IMR-90 (cell line): Measurements from ENCODE around the gene ZNF423. TPM values are rescaled to one million over a fixed set of nuclear protein-coding genes. Genes with fewer than 3 reads are reported as not detected.

Experiments
- ATAC-seq: fragments of 200-7000 bp; cut with Tn5 transposase; 2 replicates; pipeline ENCODE4 v1.9.1; 2020; ENCODE audit warnings: low read depth, mild to moderate bottlenecking, moderate library complexity
- BruUV-seq: library from RNA; stranded (reverse); fragments of 400-500 nt; replicated peaks from 2 replicates; lab custom pipeline; 2021; lab: Mats Ljungman, UMichigan
- CTCF ChIA-PET: fragments of 300-600 bp; formaldehyde crosslinking; extraction: SDS; loops from one replicate; lab custom pipeline; 2021; ENCODE audit warnings: antibody characterized with exemption; lab: Yijun Ruan, JAX
- POLR2A ChIA-PET: fragments of 300-600 bp; sonication (Branson Sonifier 250); formaldehyde crosslinking; loops from one replicate; lab custom pipeline; 2022; ENCODE audit warnings: antibody characterized with exemption; ENCODE audit not compliant: unreplicated experiment; lab: Charles Lee
- DNase-seq: peaks from one replicate; pipeline ENCODE4 v3.0.0; 2013
- H2AFZ ChIP-seq: replicated peaks from 2 replicates; pipeline ENCODE3; 2013; ENCODE audit warnings: low read length, mild to moderate bottlenecking; ENCODE audit not compliant: poor library complexity
- H2AK5ac ChIP-seq: 2 replicates; pipeline ENCODE4 v1.6.1; 2013; ENCODE audit warnings: low read depth, low read length, inconsistent platforms
- H2AK9ac ChIP-seq: replicated peaks from 2 replicates; pipeline ENCODE3; 2013; ENCODE audit warnings: mild to moderate bottlenecking, low read depth, low read length, moderate library complexity; ENCODE audit not compliant: poor library complexity
- H2BK120ac ChIP-seq: 2 replicates; pipeline ENCODE4 v1.6.1; 2013; ENCODE audit warnings: low read depth, low read length, inconsistent platforms
- H2BK15ac ChIP-seq: 3 replicates; pipeline ENCODE4 v1.6.1; 2013; ENCODE audit warnings: low read depth, low read length, inconsistent platforms
- H2BK20ac ChIP-seq: 2 replicates; pipeline ENCODE4 v1.6.1; 2013; ENCODE audit warnings: low read depth, mild to moderate bottlenecking, inconsistent platforms, low read length, moderate library complexity
- H2BK5ac ChIP-seq: 2 replicates; pipeline ENCODE4 v1.6.1; 2013; ENCODE audit warnings: mild to moderate bottlenecking, low read depth, low read length, inconsistent platforms; ENCODE audit not compliant: poor library complexity, severe bottlenecking
- H3K14ac ChIP-seq: replicated peaks from 2 replicates; pipeline ENCODE4 v1.6.1; 2013; ENCODE audit warnings: low read depth, low read length, inconsistent platforms
- H3K18ac ChIP-seq: 2 replicates; pipeline ENCODE4 v1.6.1; 2013; ENCODE audit warnings: low read depth, low read length, control low read depth
- H3K23ac ChIP-seq: 2 replicates; pipeline ENCODE4 v1.6.1; 2013; ENCODE audit warnings: low read depth, low read length, inconsistent platforms
- H3K27ac ChIP-seq: 2 replicates; pipeline ENCODE4 v1.5.1; 2013; ENCODE audit warnings: mild to moderate bottlenecking, control low read depth, low read length; ENCODE audit not compliant: insufficient read depth
- H3K27me3 ChIP-seq: 2 replicates; pipeline ENCODE4 v1.6.1; 2013; ENCODE audit warnings: low read length; ENCODE audit not compliant: control insufficient read depth, insufficient read depth
- H3K36me3 ChIP-seq: 2 replicates; pipeline ENCODE4 v1.6.1; 2013; ENCODE audit warnings: low read length, mixed read lengths; ENCODE audit not compliant: control insufficient read depth, insufficient read depth
- H3K4ac ChIP-seq: 2 replicates; pipeline ENCODE4 v1.6.1; 2013; ENCODE audit warnings: low read depth, low read length, inconsistent platforms
- H3K4me1 ChIP-seq: 2 replicates; pipeline ENCODE4 v1.6.1; 2013; ENCODE audit warnings: low read length, mixed read lengths; ENCODE audit not compliant: control insufficient read depth, insufficient read depth
- H3K4me2 ChIP-seq: 2 replicates; pipeline ENCODE4 v1.6.1; 2013; ENCODE audit warnings: low read depth, mild to moderate bottlenecking, control low read depth, low read length, moderate library complexity
- H3K4me3 ChIP-seq: 2 replicates; pipeline ENCODE4 v1.5.1; 2013; ENCODE audit warnings: low read depth, mild to moderate bottlenecking, control low read depth, low read length, moderate library complexity; ENCODE audit not compliant: insufficient read depth
- H3K56ac ChIP-seq: 2 replicates; pipeline ENCODE4 v1.6.1; 2013; ENCODE audit warnings: low read length, inconsistent platforms; ENCODE audit not compliant: insufficient read depth; ENCODE audit errors: extremely low read depth
- H3K79me1 ChIP-seq, 2 experiments: 2 replicates each; pipeline ENCODE4 v1.6.1; 2013; ENCODE audit warnings: low read length in 2 of 2, inconsistent platforms in 1 of 2, low read depth in 1 of 2
- H3K9ac ChIP-seq: 2 replicates; pipeline ENCODE4 v1.6.1; 2013; ENCODE audit warnings: low read depth, low read length, control low read depth
- H3K9me1 ChIP-seq: 2 replicates; pipeline ENCODE4 v1.6.1; 2013; ENCODE audit warnings: low read length, inconsistent platforms; ENCODE audit not compliant: insufficient read depth
- H3K9me3 ChIP-seq: 2 replicates; pipeline ENCODE4 v1.6.1; 2013; ENCODE audit warnings: low read length; ENCODE audit not compliant: control insufficient read depth, insufficient read depth
- H4K20me1 ChIP-seq: 2 replicates; pipeline ENCODE4 v1.6.1; 2013; ENCODE audit warnings: low read length, inconsistent platforms; ENCODE audit not compliant: insufficient read depth
- H4K5ac ChIP-seq: 2 replicates; pipeline ENCODE4 v1.6.1; 2013; ENCODE audit warnings: mild to moderate bottlenecking, low read depth, low read length, control low read depth
- H4K8ac ChIP-seq, 2 experiments: 2 replicates each; pipeline ENCODE4 v1.6.1; 2013; ENCODE audit warnings: low read depth in 2 of 2, low read length in 2 of 2, control low read depth in 1 of 2, inconsistent platforms in 1 of 2
- H4K91ac ChIP-seq: 2 replicates; pipeline ENCODE4 v1.6.1; 2013; ENCODE audit warnings: low read depth, low read length, inconsistent platforms; ENCODE audit not compliant: insufficient read depth
- BHLHE40 ChIP-seq: fragments of 150-350 bp; IDR thresholded peaks from 2 replicates; pipeline ENCODE4 v1.6.1; 2016; ENCODE audit warnings: mild to moderate bottlenecking, low read depth, low read length
- CEBPB ChIP-seq: IDR thresholded peaks from 2 replicates; pipeline ENCODE4 v1.6.1; 2012; ENCODE audit warnings: low read depth, low read length, improper control_type of control experiment
- CHD1 ChIP-seq: IDR thresholded peaks from 2 replicates; pipeline ENCODE4 v1.6.1; 2012; ENCODE audit warnings: low read depth, low read length, improper control_type of control experiment
- FOS ChIP-seq: fragments of 150-350 bp; IDR thresholded peaks from 2 replicates; pipeline ENCODE4 v1.6.1; 2016; ENCODE audit warnings: low read depth, low read length
- MAFK ChIP-seq: IDR thresholded peaks from 2 replicates; pipeline ENCODE4 v1.6.1; 2012; ENCODE audit warnings: low read depth, low read length, improper control_type of control experiment
- MAZ ChIP-seq: IDR thresholded peaks from 2 replicates; pipeline ENCODE4 v1.6.1; 2012; ENCODE audit warnings: low read depth, mild to moderate bottlenecking, low read length, improper control_type of control experiment, moderate library complexity, borderline replicate concordance
- MXI1 ChIP-seq: IDR thresholded peaks from 2 replicates; pipeline ENCODE4 v1.6.1; 2012; ENCODE audit warnings: low read depth, mild to moderate bottlenecking, low read length, moderate library complexity, borderline replicate concordance
- NFE2L2 ChIP-seq: fragments of 150-350 bp; IDR thresholded peaks from 2 replicates; pipeline ENCODE4 v1.6.1; 2016; ENCODE audit warnings: low read depth, mild to moderate bottlenecking, low read length
- POLR2A ChIP-seq: IDR thresholded peaks from 2 replicates; pipeline ENCODE4 v1.6.1; 2012; ENCODE audit warnings: mild to moderate bottlenecking, low read depth, low read length
- RAD21 ChIP-seq: IDR thresholded peaks from 2 replicates; pipeline ENCODE4 v1.6.1; 2012; ENCODE audit warnings: low read length, improper control_type of control experiment
- RCOR1 ChIP-seq: IDR thresholded peaks from 2 replicates; pipeline ENCODE4 v1.6.1; 2012; ENCODE audit warnings: mild to moderate bottlenecking, low read length, improper control_type of control experiment; ENCODE audit not compliant: insufficient replicate concordance
- RFX5 ChIP-seq: IDR thresholded peaks from 2 replicates; pipeline ENCODE4 v1.8.0; 2012; ENCODE audit warnings: low read depth, mild to moderate bottlenecking, low read length, moderate library complexity
- SMC3 ChIP-seq: fragments of 150-350 bp; IDR thresholded peaks from 2 replicates; pipeline ENCODE4 v1.6.1; 2016; ENCODE audit warnings: low read depth, mild to moderate bottlenecking, antibody characterized with exemption, low read length, moderate library complexity
- WGBS, 2 experiments: methylation state at CpG; one replicate each; pipeline versions ENCODE4 v1.1.5 to v1.1.7; 2013; ENCODE audit warnings: missing lambda C conversion rate in 2 of 2; ENCODE audit not compliant: insufficient read length in 1 of 2; ENCODE audit errors: extremely low coverage in 2 of 2; 5-methylcytosine and 5-hydroxymethylcytosine counted together
- dilution Hi-C: fragments of 300-500 bp; cut with HindIII; formaldehyde crosslinking; loops from one replicate; pipeline ENCODE4 v1.14.3; 2018; ENCODE audit warnings: low sequenced_read_pairs; ENCODE audit not compliant: unreplicated experiment
- in situ Hi-C: fragments of 300-500 bp; cut with MboI; formaldehyde crosslinking; loops from 3 replicates; pipeline ENCODE4 v1.14.3; 2019; ENCODE audit warnings: low sequenced_read_pairs, inconsistent platforms, mixed read lengths
- intact Hi-C: fragments of 100-400 bp; cut with micrococcal nuclease; formaldehyde crosslinking; loops from 2 replicates; pipeline ENCODE4 v1.10.0; 2022
- polyA plus RNA-seq, 3 experiments: library from polyadenylated mRNA; depleted of rRNA; stranded (reverse); fragments of >200 nt; gene quantifications; 2 replicates each; pipeline ENCODE4 v1.2.3, GENCODE V29; 2012; ENCODE audit warnings: low replicate concordance in 1 of 3
- total RNA-seq: library from RNA; depleted of rRNA; stranded (reverse); fragments of >200 nt; gene quantifications from 2 replicates; pipeline ENCODE4 v1.2.3, GENCODE V29; 2012
- TF ChIP-seq, protein P1 (sequence below): conservative IDR thresholded peaks from 2 replicates; pipeline ENCODE4 v1.5.1; 2012; ENCODE audit warnings: mild to moderate bottlenecking, low read depth, low read length, improper control_type of control experiment
- TF ChIP-seq, protein P2 (sequence below): fragments of 150-350 bp; IDR thresholded peaks from 2 replicates; pipeline ENCODE4 v1.6.1; 2017; ENCODE audit warnings: mild to moderate bottlenecking, antibody characterized with exemption, low read length, low read depth
- TF ChIP-seq, protein P3 (sequence below): fragments of 150-350 bp; IDR thresholded peaks from 2 replicates; pipeline ENCODE4 v1.6.1; 2016; ENCODE audit warnings: low read depth, mild to moderate bottlenecking, low read length, moderate library complexity, borderline replicate concordance

The ZNF423 gene
- total and polyA plus RNA-seq, 2 of the 4 experiments (the other 2 are of a cell fraction): under 0.01 to 0.10 TPM

- intact Hi-C loops (no loop called here), in situ Hi-C loops (no loop called here), dilution Hi-C loops (no loop called here)
- no peaks in the 10 kb centered on the region for H3K9me3 ChIP-seq
- CTCF ChIA-PET: no interaction called here
- no peak for TF ChIP-seq SMC3
- no peak for TF ChIP-seq MXI1
- TF ChIP-seq, protein P1, sequence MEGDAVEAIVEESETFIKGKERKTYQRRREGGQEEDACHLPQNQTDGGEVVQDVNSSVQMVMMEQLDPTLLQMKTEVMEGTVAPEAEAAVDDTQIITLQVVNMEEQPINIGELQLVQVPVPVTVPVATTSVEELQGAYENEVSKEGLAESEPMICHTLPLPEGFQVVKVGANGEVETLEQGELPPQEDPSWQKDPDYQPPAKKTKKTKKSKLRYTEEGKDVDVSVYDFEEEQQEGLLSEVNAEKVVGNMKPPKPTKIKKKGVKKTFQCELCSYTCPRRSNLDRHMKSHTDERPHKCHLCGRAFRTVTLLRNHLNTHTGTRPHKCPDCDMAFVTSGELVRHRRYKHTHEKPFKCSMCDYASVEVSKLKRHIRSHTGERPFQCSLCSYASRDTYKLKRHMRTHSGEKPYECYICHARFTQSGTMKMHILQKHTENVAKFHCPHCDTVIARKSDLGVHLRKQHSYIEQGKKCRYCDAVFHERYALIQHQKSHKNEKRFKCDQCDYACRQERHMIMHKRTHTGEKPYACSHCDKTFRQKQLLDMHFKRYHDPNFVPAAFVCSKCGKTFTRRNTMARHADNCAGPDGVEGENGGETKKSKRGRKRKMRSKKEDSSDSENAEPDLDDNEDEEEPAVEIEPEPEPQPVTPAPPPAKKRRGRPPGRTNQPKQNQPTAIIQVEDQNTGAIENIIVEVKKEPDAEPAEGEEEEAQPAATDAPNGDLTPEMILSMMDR: no peak
- no peak for TF ChIP-seq NFE2L2
- TF ChIP-seq, protein P2, sequence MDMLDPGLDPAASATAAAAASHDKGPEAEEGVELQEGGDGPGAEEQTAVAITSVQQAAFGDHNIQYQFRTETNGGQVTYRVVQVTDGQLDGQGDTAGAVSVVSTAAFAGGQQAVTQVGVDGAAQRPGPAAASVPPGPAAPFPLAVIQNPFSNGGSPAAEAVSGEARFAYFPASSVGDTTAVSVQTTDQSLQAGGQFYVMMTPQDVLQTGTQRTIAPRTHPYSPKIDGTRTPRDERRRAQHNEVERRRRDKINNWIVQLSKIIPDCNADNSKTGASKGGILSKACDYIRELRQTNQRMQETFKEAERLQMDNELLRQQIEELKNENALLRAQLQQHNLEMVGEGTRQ: no peak
- TF ChIP-seq, protein P3, sequence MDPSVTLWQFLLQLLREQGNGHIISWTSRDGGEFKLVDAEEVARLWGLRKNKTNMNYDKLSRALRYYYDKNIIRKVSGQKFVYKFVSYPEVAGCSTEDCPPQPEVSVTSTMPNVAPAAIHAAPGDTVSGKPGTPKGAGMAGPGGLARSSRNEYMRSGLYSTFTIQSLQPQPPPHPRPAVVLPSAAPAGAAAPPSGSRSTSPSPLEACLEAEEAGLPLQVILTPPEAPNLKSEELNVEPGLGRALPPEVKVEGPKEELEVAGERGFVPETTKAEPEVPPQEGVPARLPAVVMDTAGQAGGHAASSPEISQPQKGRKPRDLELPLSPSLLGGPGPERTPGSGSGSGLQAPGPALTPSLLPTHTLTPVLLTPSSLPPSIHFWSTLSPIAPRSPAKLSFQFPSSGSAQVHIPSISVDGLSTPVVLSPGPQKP: no peak
- no peak for TF ChIP-seq RFX5
- no peak for TF ChIP-seq FOS
- TF ChIP-seq MAFK: no peak
- no peak for TF ChIP-seq MAZ
- TF ChIP-seq CHD1: no peak
- TF ChIP-seq RAD21: no peak
- no peak for TF ChIP-seq RCOR1
- no peak for TF ChIP-seq POLR2A
- TF ChIP-seq BHLHE40: no peak
- TF ChIP-seq CEBPB: no peak
- no peaks in the 10 kb centered on the region for H3K9me1 ChIP-seq
- ATAC-seq: no peak
- no peak overlapping the region for H3K4me3 ChIP-seq
- no peaks in the 10 kb centered on the region for H4K20me1 ChIP-seq
- BruUV-seq: no TSS peak
- no peak overlapping the region for H2BK120ac ChIP-seq
- no peaks in the 10 kb centered on the region for H3K36me3 ChIP-seq
- no peak overlapping the region for H4K8ac ChIP-seq
- H3K9ac ChIP-seq: no peak overlapping the region
- no peak for DNase-seq
- H3K56ac ChIP-seq: no peak overlapping the region
- peak overlapping the region; percentile 32 for H2AFZ ChIP-seq
- H2AK9ac ChIP-seq: no peak overlapping the region
- H3K27me3 ChIP-seq: peaks cover 4% of the 10 kb centered on the region; the same call in 1 of the 2 replicates
- H3K14ac ChIP-seq: no peak overlapping the region
- no peak overlapping the region for H3K27ac ChIP-seq
- no peak overlapping the region for H4K5ac ChIP-seq
- H3K4ac ChIP-seq: no peak overlapping the region
- no peaks in the 10 kb centered on the region for H3K79me1 ChIP-seq
- 80% methylated on average over 1 of the region's 10 CpGs; no CpG with 5 or more reads in 1 of the 2 experiments for WGBS, 2 experiments
- no peak overlapping the region for H2BK20ac ChIP-seq
- POLR2A ChIA-PET: no interaction called here
- no peak overlapping the region for H3K4me2 ChIP-seq
- H2BK15ac ChIP-seq: no peak overlapping the region
- no peak overlapping the region for H3K18ac ChIP-seq
- no peaks in the 10 kb centered on the region for H3K4me1 ChIP-seq
- H2BK5ac ChIP-seq: no peak overlapping the region
- H3K23ac ChIP-seq: no peak overlapping the region
- H2AK5ac ChIP-seq: no peak overlapping the region
- no peak overlapping the region for H4K91ac ChIP-seq
Observed at GRCh38 chr16:49460786-49461470, 395.0 kb downstream of the ZNF423 start.
